Glutamatergic neuron (in vitro differentiated cells): ENCODE measurements around the gene ACVRL1. TPM values are rescaled to one million over a fixed set of nuclear protein-coding genes. Genes with fewer than 3 reads are reported as not detected.

Source experiments
- DNase-seq: peaks from one replicate; pipeline ENCODE4 v3.0.0; 2022
- H3K27ac Mint-ChIP-seq: one replicate; pipeline ENCODE4 v1.8.0; 2020; ENCODE audit warnings: mild to moderate bottlenecking, mixed read lengths, inconsistent platforms; ENCODE audit not compliant: unreplicated experiment
- H3K27me3 Mint-ChIP-seq: one replicate; pipeline ENCODE4 v1.8.0; 2020; ENCODE audit warnings: mild to moderate bottlenecking, moderate library complexity, mixed read lengths, inconsistent platforms; ENCODE audit not compliant: unreplicated experiment
- H3K36me3 Mint-ChIP-seq: one replicate; pipeline ENCODE4 v1.8.0; 2020; ENCODE audit warnings: mild to moderate bottlenecking, mixed read lengths, inconsistent platforms; ENCODE audit not compliant: unreplicated experiment
- H3K4me1 Mint-ChIP-seq: one replicate; pipeline ENCODE4 v1.8.0; 2020; ENCODE audit warnings: mild to moderate bottlenecking, low read depth, mixed read lengths, inconsistent platforms; ENCODE audit not compliant: unreplicated experiment
- H3K4me3 Mint-ChIP-seq: one replicate; pipeline ENCODE4 v1.8.0; 2020; ENCODE audit warnings: mild to moderate bottlenecking, mixed read lengths, inconsistent platforms; ENCODE audit not compliant: unreplicated experiment
- H3K9me3 Mint-ChIP-seq: one replicate; pipeline ENCODE4 v1.8.0; 2020; ENCODE audit warnings: mild to moderate bottlenecking, moderate library complexity, mixed read lengths, inconsistent platforms; ENCODE audit not compliant: unreplicated experiment
- CTCF ChIP-seq: fragments of 200-600 bp; sonication (generic); IDR thresholded peaks from one replicate; pipeline ENCODE4 v1.5.0; 2021; ENCODE audit not compliant: partially characterized antibody, unreplicated experiment
- total RNA-seq: library from RNA; stranded (reverse); fragmentation: NEBNext Ultra II Directional; extraction: Animal tissue kit (Norgen Biotek cat#: 25700); gene quantifications from one replicate; pipeline ENCODE4 v1.2.1, GENCODE V29; 2021; ENCODE audit not compliant: unreplicated experiment

Gene ACVRL1
- total RNA-seq, 1 donor from 2014 or later, result 0.39 TPM

GRCh38 chr12:51947246-51947996 is 40.1 kb downstream of the ACVRL1 start:
- Mint-ChIP-seq H3K9me3 (peaks cover 17% of the 10 kb centered on the region), H3K36me3 (peaks cover 26% of the 10 kb centered on the region), H3K4me3 (no peak overlapping the region), H3K27ac (no peak overlapping the region), H3K4me1 (peaks cover 9% of the 10 kb centered on the region), H3K27me3 (peaks cover 8% of the 10 kb centered on the region)
- no peak for TF ChIP-seq CTCF
- no peak for DNase-seq

- Mint-ChIP-seq H3K9me3 (peaks cover 17% of the 10 kb centered on the region), H3K27me3 (peaks cover 5% of the 10 kb centered on the region), H3K4me3 (no peak overlapping the region), H3K36me3 (peaks cover 21% of the 10 kb centered on the region), H3K4me1 (peaks cover 8% of the 10 kb centered on the region), H3K27ac (no peak overlapping the region)
- TF ChIP-seq CTCF, result no peak
- DNase-seq, result no peak
These were observed 40.8 kb downstream of the ACVRL1 start for GRCh38 chr12:51948066-51948465.

GRCh38 chr12:51949342-51950030 is 42.2 kb downstream of the ACVRL1 start:
- H3K27ac Mint-ChIP-seq, result no peak overlapping the region
- H3K9me3 Mint-ChIP-seq, result peaks cover 14% of the 10 kb centered on the region
- no peak for TF ChIP-seq CTCF
- H3K4me3 Mint-ChIP-seq, result peak overlapping the region; percentile 40
- peaks cover 15% of the 10 kb centered on the region for H3K36me3 Mint-ChIP-seq
- no peak for DNase-seq
- H3K4me1 Mint-ChIP-seq, result peaks cover 22% of the 10 kb centered on the region
- peaks cover 5% of the 10 kb centered on the region for H3K27me3 Mint-ChIP-seq

- H3K27me3 Mint-ChIP-seq, result peaks cover 3% of the 10 kb centered on the region
- peak overlapping the region; percentile 90 for H3K27ac Mint-ChIP-seq
- peaks cover 28% of the 10 kb centered on the region for H3K4me1 Mint-ChIP-seq
- DNase-seq, result no peak
- H3K36me3 Mint-ChIP-seq, result peaks cover 8% of the 10 kb centered on the region
- peak overlapping the region; percentile 94 for H3K4me3 Mint-ChIP-seq
- H3K9me3 Mint-ChIP-seq, result peaks cover 9% of the 10 kb centered on the region
- no peak for TF ChIP-seq CTCF
These were observed 43.4 kb downstream of the ACVRL1 start for GRCh38 chr12:51950682-51951198.
